ENCODE data around the gene ZXDB. TPM values are rescaled to one million over a fixed set of nuclear protein-coding genes. Genes with fewer than 3 reads are reported as not detected.
"Not testable (repeated sequence)": the region's sequence is repeated elsewhere in the genome, so short reads cannot be mapped to it uniquely, and the experiment has no call there.

Gene ZXDB
- 8.7 and 9.3 TPM in 2 replicates for total RNA-seq (2014; rRNA removed; shearing (Covaris generic))

DNA sequence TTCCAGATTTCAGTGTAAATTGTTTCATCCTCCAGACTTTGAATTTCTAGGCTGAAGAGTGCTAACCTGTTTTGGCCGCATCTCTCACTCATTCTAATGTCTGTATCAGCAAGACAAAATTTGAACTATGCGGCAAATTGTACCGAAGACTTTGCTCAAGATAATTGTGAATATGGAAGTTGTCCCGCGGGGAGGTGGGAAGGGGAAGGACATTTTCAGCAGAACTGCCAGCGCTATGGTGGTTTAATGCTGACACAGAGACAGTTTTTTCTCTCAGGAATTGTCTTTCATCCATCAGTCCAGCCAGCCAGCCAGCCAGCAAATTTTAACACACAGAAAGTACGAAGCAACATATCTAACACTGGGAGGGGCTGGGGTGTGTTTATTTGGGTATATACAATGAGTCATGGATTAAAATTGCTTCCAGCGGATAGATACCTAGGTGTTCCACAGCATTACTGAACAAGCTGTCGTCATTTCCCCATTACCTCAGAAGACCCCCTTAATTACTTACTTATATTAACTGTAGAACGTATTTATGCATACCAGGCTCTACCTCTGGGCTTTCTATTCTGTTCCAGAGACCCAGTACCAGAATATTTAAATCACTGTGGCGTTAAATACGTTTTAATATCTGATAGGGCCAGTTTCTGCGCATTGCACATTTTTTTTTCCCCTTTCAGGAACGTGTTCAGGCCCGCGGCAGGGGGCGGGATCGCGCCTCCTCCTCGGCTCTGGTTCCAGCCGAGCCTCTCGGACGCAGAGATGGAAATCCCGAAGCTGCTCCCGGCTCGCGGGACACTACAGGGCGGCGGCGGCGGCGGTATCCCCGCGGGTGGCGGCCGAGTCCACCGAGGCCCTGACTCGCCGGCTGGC, at the start of gene ZXDB:
Gene ZXDB, plus strand, starts transcription at position 728 of the 876 bp plus-strand sequence. Its CDS starts 38 bp downstream, at position 766.
- Histone ChIP-seq H3K27ac (peak within 1 kb of the TSS; percentile 80), H3K4me3 (peak within 1 kb of the TSS; percentile 73)
- H3K36me3 ChIP-seq; H3K9me3 ChIP-seq (replicated peaks); H3K4me1 ChIP-seq; H3K27me3 ChIP-seq: not testable (repeated sequence)
- peak in 1 of 2 experiments; percentile 24 for DNase-seq

DNA sequence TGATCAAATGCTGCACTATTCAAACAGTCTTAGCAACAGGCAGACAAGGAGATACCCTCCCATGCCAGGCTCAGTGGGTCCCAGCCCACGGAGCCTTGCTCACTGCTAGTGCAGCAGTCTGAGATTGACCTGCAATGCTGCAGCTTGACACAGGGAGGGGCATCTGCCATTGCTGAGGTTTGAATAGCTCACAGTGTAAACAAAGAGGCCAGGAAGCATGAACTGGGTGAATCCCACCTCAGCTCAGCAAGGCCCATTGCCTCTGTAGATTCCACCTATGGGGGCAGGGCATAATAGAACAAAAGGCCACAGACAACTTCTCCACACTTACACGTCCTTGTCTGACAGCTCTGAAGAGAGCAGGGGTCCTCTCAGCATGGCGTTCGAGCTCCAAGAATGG, 26.6 kb upstream of the ZXDB start:
- no peaks in the 10 kb centered on the region for H3K27me3 ChIP-seq
- no peaks in the 10 kb centered on the region for H3K9me3 ChIP-seq (replicated peaks)
- no peaks in the 10 kb centered on the region for H3K36me3 ChIP-seq
- no peaks in the 10 kb centered on the region for H3K4me1 ChIP-seq
- no peak overlapping the region for H3K4me3 ChIP-seq
- no peak for DNase-seq
- H3K27ac ChIP-seq: no peak overlapping the region

DNA sequence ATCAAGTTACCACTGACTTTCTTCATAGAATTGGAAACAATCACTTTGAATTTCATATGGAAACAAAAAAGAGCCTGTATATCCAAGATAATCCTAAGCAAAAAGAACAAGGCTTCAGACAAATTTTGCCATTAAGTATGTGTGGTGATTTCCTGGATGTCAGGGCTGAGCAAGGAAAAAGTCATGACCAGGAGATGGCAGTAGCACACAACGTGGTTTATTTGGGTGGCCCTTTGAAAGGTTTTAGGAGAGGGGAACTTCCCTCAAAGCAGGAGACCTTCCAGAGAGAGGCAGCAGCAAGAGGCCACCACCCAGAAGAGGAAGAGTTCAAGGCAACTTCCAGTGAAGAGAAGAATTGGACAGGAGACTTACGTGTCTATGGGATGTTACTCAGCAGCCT, 18.1 kb upstream of the ZXDB start:
- H3K4me1 ChIP-seq: no peaks in the 10 kb centered on the region
- H3K27me3 ChIP-seq: no peaks in the 10 kb centered on the region
- H3K4me3 ChIP-seq: no peak overlapping the region
- H3K27ac ChIP-seq: no peak overlapping the region
- no peaks in the 10 kb centered on the region for H3K9me3 ChIP-seq (replicated peaks)
- H3K36me3 ChIP-seq: no peaks in the 10 kb centered on the region
- peak; percentile 2 to 53 for DNase-seq

DNA sequence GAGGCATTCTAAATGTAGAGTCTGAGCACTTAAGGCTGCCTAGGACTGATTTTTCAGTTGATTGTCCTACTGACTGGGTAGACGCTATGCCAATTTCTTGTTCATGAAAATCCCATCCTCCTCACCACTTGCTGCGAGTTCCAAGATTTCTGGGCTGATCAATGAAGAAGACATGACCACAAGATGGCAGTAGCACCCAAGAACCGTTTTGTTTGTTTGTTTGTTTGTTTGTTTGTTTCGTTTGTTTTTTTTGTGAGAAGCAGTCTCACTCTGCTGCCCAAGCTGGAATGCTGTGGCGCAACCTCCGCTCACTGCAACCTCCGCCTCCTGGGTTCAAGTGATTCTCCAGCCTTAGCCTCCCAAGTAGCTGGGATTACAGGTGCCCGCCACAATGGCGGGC, 8.9 kb upstream of the ZXDB start:
- H3K4me3 ChIP-seq; H3K9me3 ChIP-seq (replicated peaks); H3K27ac ChIP-seq; H3K36me3 ChIP-seq; H3K4me1 ChIP-seq; H3K27me3 ChIP-seq; DNase-seq: not testable (repeated sequence)

DNA sequence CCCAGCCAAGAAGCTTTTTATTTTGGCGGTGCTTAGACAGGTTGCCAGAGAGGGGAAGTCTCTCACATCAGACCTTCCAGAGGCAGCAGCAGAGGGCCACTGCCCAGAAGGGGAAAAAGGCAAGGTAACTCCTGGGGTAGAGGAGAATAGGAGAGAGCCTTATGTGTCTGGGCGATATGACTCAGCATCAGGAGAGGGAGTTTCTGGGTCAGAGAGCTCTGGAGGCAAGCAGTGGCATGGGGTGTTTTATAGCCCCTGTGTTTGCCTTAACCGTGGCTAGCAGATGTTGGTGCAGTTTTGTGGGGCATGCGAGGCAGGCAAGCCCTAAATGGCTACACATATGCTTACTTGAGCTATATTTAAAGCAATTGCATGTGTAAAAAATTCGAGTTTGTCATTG, 8.3 kb upstream of the ZXDB start:
- Histone ChIP-seq H3K27me3 (no peaks in the 10 kb centered on the region), H3K9me3 (replicated peaks) (no peaks in the 10 kb centered on the region), H3K4me1 (no peaks in the 10 kb centered on the region), H3K36me3 (no peaks in the 10 kb centered on the region), H3K27ac (no peak overlapping the region), H3K4me3 (no peak overlapping the region)
- DNase-seq: no peak

DNA sequence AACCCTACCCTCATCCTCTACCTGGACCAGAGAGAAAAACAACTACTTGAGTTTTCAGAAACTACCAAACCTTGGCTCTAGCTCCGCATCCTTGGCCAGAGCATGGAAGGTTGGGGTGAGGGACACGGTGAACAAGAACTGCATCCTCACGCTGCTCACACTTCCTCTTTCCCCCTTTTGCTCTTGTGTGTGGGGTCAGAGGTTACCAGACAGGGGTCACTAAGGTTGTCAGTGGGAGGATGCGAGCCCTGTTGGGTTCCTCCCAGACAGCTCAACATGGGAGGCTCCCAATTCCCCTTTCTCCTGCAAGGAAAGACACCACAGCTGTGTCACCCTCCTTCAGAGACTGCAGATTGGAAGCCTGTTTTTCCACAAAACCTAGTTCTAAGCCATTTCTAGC, 5.5 kb upstream of the ZXDB start:
- Histone ChIP-seq H3K9me3 (replicated peaks) (no peaks in the 10 kb centered on the region), H3K4me3 (no peak overlapping the region), H3K4me1 (no peaks in the 10 kb centered on the region), H3K27ac (no peak overlapping the region), H3K36me3 (no peaks in the 10 kb centered on the region), H3K27me3 (no peaks in the 10 kb centered on the region)
- no peak for DNase-seq

DNA sequence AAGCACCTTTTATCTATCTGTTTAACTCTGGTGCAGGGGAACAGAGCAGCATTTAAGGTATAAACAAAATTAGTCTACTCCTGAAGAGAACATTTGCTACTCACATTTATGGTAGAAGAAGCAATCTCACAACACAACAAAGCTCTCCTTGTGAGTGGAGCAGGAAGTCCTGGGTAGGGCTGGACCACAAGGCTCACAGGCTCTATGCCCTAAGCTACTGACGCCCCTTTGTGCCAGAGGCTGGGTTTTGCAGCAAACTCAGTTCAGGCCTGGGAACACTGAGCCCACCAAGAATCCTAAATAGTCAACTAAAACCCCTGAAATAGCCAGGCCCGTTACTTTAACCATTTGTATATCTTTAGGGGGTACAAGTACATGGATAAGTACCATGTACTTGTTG, 4.7 kb upstream of the ZXDB start:
- DNase-seq: peak in 1 of 2 experiments; percentile 10
- Histone ChIP-seq H3K4me1 (no peaks in the 10 kb centered on the region), H3K27ac (no peak overlapping the region), H3K9me3 (replicated peaks) (no peaks in the 10 kb centered on the region), H3K36me3 (no peaks in the 10 kb centered on the region), H3K4me3 (no peak overlapping the region), H3K27me3 (no peaks in the 10 kb centered on the region)

DNA sequence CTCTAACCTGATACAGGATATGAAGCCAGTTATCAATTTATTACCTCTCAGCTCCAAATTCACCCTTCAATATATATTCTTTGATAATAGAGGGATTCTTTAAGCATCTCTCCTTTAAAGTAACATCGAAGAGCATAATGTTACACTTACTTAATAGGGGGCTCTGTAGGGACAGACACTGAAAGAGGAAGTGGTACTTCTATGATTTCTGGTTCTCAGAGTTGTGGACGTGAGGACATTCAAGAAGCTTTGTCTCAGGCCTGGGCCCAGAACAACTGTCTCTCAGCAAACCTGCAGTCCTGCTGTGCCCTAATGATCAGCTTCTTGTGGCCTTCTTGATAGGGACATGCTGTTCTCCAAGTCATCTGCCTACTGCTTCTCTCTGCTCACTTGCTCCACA, 4.2 kb upstream of the ZXDB start:
- Histone ChIP-seq H3K27ac (no peak overlapping the region), H3K9me3 (replicated peaks) (no peaks in the 10 kb centered on the region), H3K36me3 (no peaks in the 10 kb centered on the region), H3K4me1 (no peaks in the 10 kb centered on the region), H3K27me3 (no peaks in the 10 kb centered on the region), H3K4me3 (no peak overlapping the region)
- no peak for DNase-seq

DNA sequence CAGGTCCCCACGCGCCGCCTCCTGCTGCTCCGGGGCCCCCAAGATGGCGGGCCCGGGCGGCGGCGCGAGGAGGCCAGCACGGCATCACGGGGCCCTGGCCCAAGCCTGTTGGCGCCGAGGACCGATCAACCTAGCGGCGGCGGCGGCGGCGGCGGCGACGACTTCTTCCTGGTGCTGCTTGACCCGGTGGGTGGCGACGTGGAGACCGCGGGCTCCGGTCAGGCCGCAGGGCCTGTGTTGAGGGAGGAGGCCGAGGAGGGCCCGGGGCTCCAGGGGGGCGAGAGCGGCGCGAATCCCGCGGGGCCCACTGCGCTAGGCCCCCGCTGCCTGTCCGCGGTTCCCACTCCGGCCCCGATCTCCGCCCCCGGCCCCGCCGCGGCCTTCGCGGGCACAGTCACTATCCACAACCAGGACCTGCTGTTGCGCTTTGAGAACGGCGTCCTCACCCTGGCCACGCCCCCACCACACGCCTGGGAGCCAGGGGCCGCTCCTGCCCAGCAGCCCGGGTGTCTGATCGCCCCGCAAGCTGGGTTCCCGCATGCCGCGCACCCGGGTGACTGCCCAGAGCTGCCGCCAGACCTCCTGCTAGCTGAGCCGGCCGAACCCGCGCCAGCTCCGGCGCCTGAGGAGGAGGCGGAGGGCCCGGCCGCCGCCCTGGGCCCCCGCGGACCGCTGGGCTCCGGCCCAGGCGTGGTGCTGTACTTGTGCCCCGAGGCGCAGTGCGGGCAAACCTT, 516 bp downstream of the ZXDB start:
- H3K4me3 ChIP-seq: peak overlapping the region; percentile 73
- not testable (repeated sequence) for H3K36me3 ChIP-seq; H3K4me1 ChIP-seq; H3K9me3 ChIP-seq (replicated peaks); H3K27me3 ChIP-seq
- H3K27ac ChIP-seq: peak overlapping the region; percentile 80
- peak; percentile 13 to 25 for DNase-seq

DNA sequence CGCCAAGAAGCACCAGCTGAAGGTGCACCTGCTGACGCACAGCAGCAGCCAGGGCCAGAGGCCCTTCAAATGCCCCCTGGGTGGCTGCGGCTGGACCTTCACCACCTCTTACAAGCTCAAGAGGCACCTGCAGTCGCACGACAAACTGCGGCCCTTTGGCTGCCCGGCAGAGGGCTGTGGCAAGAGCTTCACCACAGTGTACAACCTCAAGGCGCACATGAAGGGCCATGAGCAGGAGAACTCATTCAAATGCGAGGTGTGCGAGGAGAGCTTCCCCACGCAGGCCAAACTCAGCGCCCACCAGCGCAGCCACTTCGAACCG, 1.0 kb downstream of the ZXDB start:
- not testable (repeated sequence) for H3K27ac ChIP-seq; H3K9me3 ChIP-seq (replicated peaks); H3K4me1 ChIP-seq; H3K27me3 ChIP-seq; H3K36me3 ChIP-seq
- DNase-seq: peak; percentile 21 to 37
- peak overlapping the region; percentile 73 for H3K4me3 ChIP-seq

DNA sequence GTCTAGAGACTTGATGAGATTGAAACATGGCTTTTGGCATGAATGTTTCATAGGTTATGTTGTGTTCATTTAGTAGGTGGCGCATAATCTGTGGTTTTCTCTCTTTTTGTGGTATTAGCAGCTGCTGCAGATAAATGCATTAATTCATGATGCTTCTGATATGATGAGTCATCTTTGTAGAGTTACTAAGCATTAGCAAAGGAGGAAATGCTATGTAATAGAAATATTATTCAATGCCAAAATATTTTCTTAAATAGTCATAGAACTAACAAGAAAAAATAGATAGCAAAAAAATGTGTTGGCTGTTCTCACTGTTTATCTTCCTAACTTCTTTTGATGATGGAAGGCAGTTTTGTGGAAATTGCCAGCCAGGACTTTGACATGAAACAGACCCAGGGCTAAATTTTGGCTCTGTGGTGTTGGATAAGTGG, 3.6 kb downstream of the ZXDB start:
- H3K27ac ChIP-seq: peak overlapping the region; percentile 14
- H3K4me1 ChIP-seq: no peaks in the 10 kb centered on the region
- H3K36me3 ChIP-seq: no peaks in the 10 kb centered on the region
- H3K9me3 ChIP-seq (replicated peaks): no peaks in the 10 kb centered on the region
- H3K27me3 ChIP-seq: no peaks in the 10 kb centered on the region
- peak overlapping the region; percentile 11; the same call in 1 of the 2 replicates for H3K4me3 ChIP-seq
- peak in 1 of 2 experiments; percentile 41 for DNase-seq

DNA sequence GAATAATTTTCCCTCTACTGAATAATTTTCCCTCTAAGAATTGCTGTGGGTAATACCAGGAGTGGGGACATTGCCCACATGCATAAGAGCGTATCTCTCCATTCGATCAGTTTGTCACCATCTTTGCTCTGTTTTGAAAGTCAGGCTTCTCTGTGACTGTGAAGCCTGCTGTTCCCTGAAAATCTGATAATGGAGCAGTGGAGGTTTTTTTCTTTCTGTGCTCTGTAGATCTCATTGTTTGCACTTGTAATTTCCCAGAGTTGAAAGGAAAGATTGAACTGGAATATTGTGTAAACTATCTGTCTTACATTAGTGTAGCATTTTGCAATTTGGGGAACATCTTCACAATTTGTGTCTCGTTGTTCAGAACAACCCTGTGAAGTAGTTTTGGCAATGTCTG, 4.3 kb downstream of the ZXDB start:
- Histone ChIP-seq H3K9me3 (replicated peaks) (no peaks in the 10 kb centered on the region), H3K4me3 (no peak overlapping the region), H3K27ac (no peak overlapping the region), H3K27me3 (no peaks in the 10 kb centered on the region), H3K36me3 (no peaks in the 10 kb centered on the region), H3K4me1 (no peaks in the 10 kb centered on the region)
- no peak for DNase-seq

DNA sequence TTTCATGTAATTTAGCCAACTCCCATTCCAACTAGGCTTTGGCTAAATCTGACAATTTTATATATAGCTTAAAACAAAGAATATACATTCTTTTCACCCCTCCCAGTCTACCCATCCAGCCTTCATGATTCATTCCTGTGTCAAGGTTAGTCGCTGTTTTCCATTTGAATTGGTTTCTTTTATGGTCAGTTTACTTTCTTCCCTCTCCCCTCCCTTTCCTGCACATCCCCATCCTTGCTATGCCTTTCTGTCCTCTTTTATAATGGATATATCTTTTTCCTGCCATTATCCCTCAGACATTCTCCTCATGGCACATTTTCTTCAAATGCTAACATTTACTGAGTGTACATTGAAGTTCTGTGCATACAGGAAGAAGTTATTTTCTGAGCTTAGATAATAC, 4.7 kb downstream of the ZXDB start:
- Histone ChIP-seq H3K9me3 (replicated peaks) (no peaks in the 10 kb centered on the region), H3K36me3 (no peaks in the 10 kb centered on the region), H3K4me3 (no peak overlapping the region), H3K27ac (no peak overlapping the region), H3K27me3 (no peaks in the 10 kb centered on the region), H3K4me1 (no peaks in the 10 kb centered on the region)
- no peak for DNase-seq

DNA sequence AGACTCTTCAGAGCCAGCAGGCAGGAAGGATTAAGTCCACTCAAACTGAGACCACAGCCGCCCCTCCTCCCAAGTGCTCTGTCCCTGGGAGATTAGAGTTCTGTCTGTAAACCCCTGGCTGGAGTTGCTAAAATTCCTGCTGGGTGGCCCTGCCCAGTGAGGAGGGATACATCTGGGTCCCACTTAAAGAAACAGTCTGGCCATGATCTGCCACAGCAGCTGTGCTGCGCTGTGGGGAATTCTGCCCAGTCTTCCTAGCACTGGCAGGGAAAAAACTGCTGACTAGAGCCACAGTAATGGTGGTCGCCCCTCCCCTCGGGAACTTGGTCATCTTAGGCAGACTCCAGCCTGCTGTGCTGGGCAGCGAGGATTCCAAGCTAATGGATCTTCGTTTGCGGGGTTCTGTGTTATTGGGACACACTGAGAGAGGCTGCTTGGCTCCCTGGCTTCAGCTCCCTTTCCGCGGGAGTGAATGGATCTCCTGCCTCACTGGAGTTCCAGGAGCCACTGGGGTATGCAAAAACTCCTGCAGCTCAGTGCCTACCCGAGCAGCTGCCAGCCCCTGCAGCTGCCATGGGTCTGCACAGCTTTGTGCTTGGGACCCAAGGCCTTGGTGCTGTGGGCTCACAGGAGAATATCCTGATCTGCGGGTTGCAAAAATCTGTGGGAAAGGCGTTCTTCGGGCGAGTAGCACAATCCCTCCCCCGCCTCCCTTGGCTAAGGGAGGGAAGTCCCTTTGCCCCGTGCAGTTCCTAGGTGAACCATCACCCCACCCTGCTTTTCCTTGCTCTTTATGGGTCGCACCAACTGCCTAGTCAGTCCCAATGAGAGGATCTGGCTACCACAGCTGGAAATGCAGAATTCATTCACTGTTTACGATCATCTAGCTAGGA, 15.7 kb downstream of the ZXDB start:
- H3K9me3 ChIP-seq (replicated peaks): no peaks in the 10 kb centered on the region
- no peaks in the 10 kb centered on the region for H3K27me3 ChIP-seq
- DNase-seq: peak; percentile 85 to 90
- H3K4me1 ChIP-seq: peaks cover 4% of the 10 kb centered on the region; the same call in 1 of the 2 replicates
- H3K27ac ChIP-seq: peak overlapping the region; percentile 96
- H3K4me3 ChIP-seq: peak overlapping the region; percentile 52
- H3K36me3 ChIP-seq: no peaks in the 10 kb centered on the region

DNA sequence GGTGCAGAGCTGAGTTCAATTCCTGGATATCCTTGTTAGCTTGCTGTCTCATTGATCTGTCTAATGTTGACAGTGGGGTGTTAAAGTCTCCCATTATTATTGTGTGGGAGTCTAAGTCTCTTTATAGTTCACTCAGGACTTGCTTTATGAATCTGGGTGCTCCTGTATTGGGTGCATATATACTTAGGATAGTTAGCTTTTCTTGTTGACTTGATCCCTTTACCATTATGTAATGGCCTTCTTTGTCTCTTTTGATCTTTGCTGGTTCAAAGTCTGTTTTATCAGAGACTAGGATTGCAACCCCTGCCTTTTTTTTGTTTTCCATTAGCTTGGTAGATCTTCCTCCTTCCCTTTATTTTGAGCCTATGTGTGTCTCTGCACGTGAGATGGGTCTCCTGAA, 21.5 kb downstream of the ZXDB start:
- not testable (repeated sequence) for H3K36me3 ChIP-seq; DNase-seq; H3K27me3 ChIP-seq; H3K27ac ChIP-seq; H3K4me3 ChIP-seq; H3K4me1 ChIP-seq; H3K9me3 ChIP-seq (replicated peaks)

Data from SJCRH30 (cell line).